Measurements from ENCODE around the gene SMNDC1. TPM values are rescaled to one million over a fixed set of nuclear protein-coding genes. Genes with fewer than 3 reads are reported as not detected.
A peak's percentile ranks its signal among the peaks of the same experiment; 100 is the strongest.

Gene SMNDC1
- polyA plus RNA-seq, 1 experiment = 6.1 TPM

DNA sequence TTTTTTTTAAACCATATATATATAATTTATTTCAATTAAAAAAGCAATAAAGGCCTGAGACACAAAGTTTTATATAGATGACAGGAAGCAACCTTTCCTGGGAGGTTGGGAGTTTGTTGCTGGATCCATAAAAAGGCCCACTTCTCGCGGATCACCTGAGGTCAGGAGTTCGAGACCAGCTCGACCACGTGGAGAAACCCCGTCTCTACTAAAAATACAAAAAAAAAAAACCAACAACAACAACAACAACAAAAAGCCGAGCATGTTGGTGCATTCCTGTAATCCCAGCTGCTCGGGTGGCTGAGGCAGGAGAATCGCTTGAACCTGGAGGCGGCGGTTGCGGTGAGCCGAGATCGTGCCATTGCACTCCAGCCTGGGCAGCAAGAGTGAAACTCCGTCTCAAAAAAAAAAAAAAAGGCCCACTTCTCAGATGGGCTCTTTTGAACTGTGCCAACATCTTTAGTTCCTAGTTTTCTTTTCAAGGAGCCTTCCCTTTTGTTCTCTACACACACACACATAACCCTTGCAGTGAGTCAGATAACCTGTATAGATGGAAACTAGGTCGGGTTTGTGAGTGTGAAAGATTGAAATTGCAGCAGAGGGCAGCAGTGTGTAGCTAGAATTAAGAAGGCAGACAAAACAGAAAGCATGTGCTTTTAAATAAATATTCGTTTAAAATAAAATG lies 1.2 kb upstream of the SMNDC1 start:
- H3K27me3 ChIP-seq (ENCODE audit: control insufficient read depth, insufficient read depth, low read length) = no peaks in the 10 kb centered on the region
- H3K36me3 ChIP-seq (ENCODE audit: control insufficient read depth, insufficient read depth, low read length) = peaks cover 3% of the 10 kb centered on the region
- DNase-seq (ENCODE audit: low read depth) = peak; percentile 54
- ChIA-PET POLR2A (no interaction called here), CTCF (interaction anchor here (0.6 to 8.3 kb wide), 15 partner anchors 49 to 366 kb away, joined by 3 to 116 read pairs (median 4); no protein-coding TSS in a partner anchor)
- no peak overlapping the region for H3K4me3 ChIP-seq (ENCODE audit: low read depth, low read length)
- TF ChIP-seq, protein P1, sequence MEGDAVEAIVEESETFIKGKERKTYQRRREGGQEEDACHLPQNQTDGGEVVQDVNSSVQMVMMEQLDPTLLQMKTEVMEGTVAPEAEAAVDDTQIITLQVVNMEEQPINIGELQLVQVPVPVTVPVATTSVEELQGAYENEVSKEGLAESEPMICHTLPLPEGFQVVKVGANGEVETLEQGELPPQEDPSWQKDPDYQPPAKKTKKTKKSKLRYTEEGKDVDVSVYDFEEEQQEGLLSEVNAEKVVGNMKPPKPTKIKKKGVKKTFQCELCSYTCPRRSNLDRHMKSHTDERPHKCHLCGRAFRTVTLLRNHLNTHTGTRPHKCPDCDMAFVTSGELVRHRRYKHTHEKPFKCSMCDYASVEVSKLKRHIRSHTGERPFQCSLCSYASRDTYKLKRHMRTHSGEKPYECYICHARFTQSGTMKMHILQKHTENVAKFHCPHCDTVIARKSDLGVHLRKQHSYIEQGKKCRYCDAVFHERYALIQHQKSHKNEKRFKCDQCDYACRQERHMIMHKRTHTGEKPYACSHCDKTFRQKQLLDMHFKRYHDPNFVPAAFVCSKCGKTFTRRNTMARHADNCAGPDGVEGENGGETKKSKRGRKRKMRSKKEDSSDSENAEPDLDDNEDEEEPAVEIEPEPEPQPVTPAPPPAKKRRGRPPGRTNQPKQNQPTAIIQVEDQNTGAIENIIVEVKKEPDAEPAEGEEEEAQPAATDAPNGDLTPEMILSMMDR (IDR thresholded peaks at IDR 0.05; ENCODE audit: insufficient read depth, low read depth, low read length) = peak; percentile 66

DNA sequence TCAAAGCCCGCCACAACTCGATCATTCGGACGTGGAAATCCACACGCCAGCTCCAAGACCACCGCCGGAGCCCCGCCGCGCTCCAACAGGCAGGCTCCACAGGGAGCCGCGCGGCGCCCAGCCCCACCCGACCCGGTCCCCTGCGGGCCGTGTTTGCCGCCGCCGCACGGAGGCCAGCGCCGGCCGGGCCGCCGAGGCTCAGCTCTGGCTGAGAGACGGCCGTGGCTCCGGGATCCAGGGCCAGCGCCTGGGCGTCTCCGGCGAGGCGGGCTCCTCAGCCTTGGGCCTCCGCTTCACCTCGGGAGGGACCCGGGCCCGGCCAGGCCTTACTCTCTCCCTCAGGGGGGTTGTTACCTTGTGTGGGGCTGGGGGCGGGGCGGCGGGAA lies 333 bp downstream of the SMNDC1 start:
- ChIA-PET CTCF (interaction anchor here (0.6 to 8.3 kb wide), 10 partner anchors 9 to 304 kb away, joined by 3 to 116 read pairs (median 4); no protein-coding TSS in a partner anchor), POLR2A (interaction anchor here (0.6 to 0.8 kb wide), 2 partner anchors 244 to 614 kb away, joined by 3 to 7 read pairs; no protein-coding TSS in a partner anchor)
- H3K27me3 ChIP-seq (ENCODE audit: control insufficient read depth, insufficient read depth, low read length) = no peaks in the 10 kb centered on the region
- peaks cover 3% of the 10 kb centered on the region for H3K36me3 ChIP-seq (ENCODE audit: control insufficient read depth, insufficient read depth, low read length)
- H3K4me3 ChIP-seq (ENCODE audit: low read depth, low read length) = peak overlapping the region; percentile 91
- TF ChIP-seq, protein P1 (IDR thresholded peaks at IDR 0.05; ENCODE audit: insufficient read depth, low read depth, low read length) = no peak
- DNase-seq (ENCODE audit: low read depth) = no peak

- ChIA-PET CTCF (interaction anchor here (1.7 to 8.3 kb wide), 3 partner anchors 243 to 305 kb away, joined by 5 to 116 read pairs (median 14); no protein-coding TSS in a partner anchor), POLR2A (no interaction called here)
- Histone ChIP-seq H3K36me3 (ENCODE audit: control insufficient read depth, insufficient read depth, low read length) (peaks cover 3% of the 10 kb centered on the region), H3K4me3 (ENCODE audit: low read depth, low read length) (peak overlapping the region; percentile 91), H3K27me3 (ENCODE audit: control insufficient read depth, insufficient read depth, low read length) (no peaks in the 10 kb centered on the region)
- no peak for DNase-seq (ENCODE audit: low read depth)
- TF ChIP-seq, protein P1 (IDR thresholded peaks at IDR 0.05; ENCODE audit: insufficient read depth, low read depth, low read length) = no peak
Measured at GRCh38 chr10:110303681-110304080, 1.0 kb downstream of the SMNDC1 start.

DNA sequence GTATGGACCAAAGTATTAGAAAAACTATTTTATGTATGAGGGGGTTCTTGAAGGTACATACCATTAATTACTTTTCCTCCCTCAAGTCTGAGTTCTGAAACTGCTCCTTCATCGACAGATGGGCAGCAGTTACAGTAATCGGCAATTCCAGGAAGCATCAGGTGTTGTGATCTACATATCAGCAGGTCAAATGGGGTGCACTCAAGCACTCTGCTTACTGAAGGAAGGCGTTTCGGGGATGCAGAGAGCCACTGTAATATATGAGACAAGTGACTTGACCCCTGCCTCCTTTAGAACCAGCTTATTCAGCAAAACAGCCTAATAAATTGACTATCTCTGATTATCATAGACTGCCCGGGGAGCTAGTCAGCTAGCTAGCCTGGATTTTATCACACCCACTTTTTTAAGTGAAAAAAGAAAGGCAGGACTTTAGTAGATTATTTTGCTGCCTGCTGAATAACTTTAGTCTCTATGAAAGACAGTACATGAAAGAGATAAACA lies 4.2 kb downstream of the SMNDC1 start:
- Histone ChIP-seq H3K27me3 (ENCODE audit: control insufficient read depth, insufficient read depth, low read length) (no peaks in the 10 kb centered on the region), H3K36me3 (ENCODE audit: control insufficient read depth, insufficient read depth, low read length) (peaks cover 13% of the 10 kb centered on the region), H3K4me3 (ENCODE audit: low read depth, low read length) (no peak overlapping the region)
- ChIA-PET CTCF (interaction anchor here (1.3 kb wide), 1 partner anchor 416 kb away, joined by 6 read pairs; no protein-coding TSS in a partner anchor), POLR2A (no interaction called here)
- DNase-seq (ENCODE audit: low read depth) = no peak
- TF ChIP-seq, protein P1 (IDR thresholded peaks at IDR 0.05; ENCODE audit: insufficient read depth, low read depth, low read length) = no peak

- DNase-seq (ENCODE audit: low read depth) = no peak
- CTCF ChIA-PET = interaction anchor here (0.9 to 1.7 kb wide), 4 partner anchors 14 to 161 kb away, joined by 3 to 5 read pairs (median 3); no protein-coding TSS in a partner anchor
- Histone ChIP-seq H3K36me3 (ENCODE audit: control insufficient read depth, insufficient read depth, low read length) (peaks cover 16% of the 10 kb centered on the region), H3K4me3 (ENCODE audit: low read depth, low read length) (no peak overlapping the region), H3K27me3 (ENCODE audit: control insufficient read depth, insufficient read depth, low read length) (no peaks in the 10 kb centered on the region)
- TF ChIP-seq, protein P1 (IDR thresholded peaks at IDR 0.05; ENCODE audit: insufficient read depth, low read depth, low read length) = no peak
- POLR2A ChIA-PET = no interaction called here
Measured at GRCh38 chr10:110296966-110297365, 7.8 kb downstream of the SMNDC1 start.
